RWPE2 (cell line): ENCODE measurements around the gene MCM10.

Experiments
- ATAC-seq: fragments of 200-7000 bp; cut with Tn5 transposase; 3 replicates; pipeline ENCODE4 v1.9.1; 2021; ENCODE audit warnings: low read depth
- DNase-seq: peaks from one replicate; pipeline ENCODE4 v3.0.0-alpha.2; 2020; ENCODE audit warnings: low spot score
- H3K27ac ChIP-seq: fragments of 450-650 bp; 2 replicates; pipeline ENCODE4 v1.5.1; 2017; ENCODE audit warnings: mild to moderate bottlenecking; ENCODE audit not compliant: poor library complexity, severe bottlenecking
- H3K27me3 ChIP-seq: fragments of 250-450 bp; sonication (Bioruptor Pico); 2 replicates; pipeline ENCODE4 v1.5.1; 2021; ENCODE audit warnings: mild to moderate bottlenecking, moderate library complexity; ENCODE audit not compliant: insufficient read depth, poor library complexity, severe bottlenecking
- H3K36me3 ChIP-seq: fragments of 250-450 bp; sonication (Bioruptor Pico); 2 replicates; pipeline ENCODE4 v1.5.1; 2020; ENCODE audit warnings: low read depth, mild to moderate bottlenecking, moderate library complexity
- H3K4me1 ChIP-seq: fragments of 250-450 bp; sonication (Bioruptor Pico); 2 replicates; pipeline ENCODE4 v1.5.1; 2021; ENCODE audit warnings: mild to moderate bottlenecking, moderate library complexity; ENCODE audit not compliant: insufficient read depth, poor library complexity, severe bottlenecking
- H3K4me3 ChIP-seq: fragments of 250-450 bp; sonication (Bioruptor Pico); 2 replicates; pipeline ENCODE4 v1.5.1; 2021; ENCODE audit warnings: mild to moderate bottlenecking, moderate library complexity; ENCODE audit not compliant: severe bottlenecking
- H3K9me3 ChIP-seq: fragments of 250-450 bp; sonication (Bioruptor Pico); 2 replicates; pipeline ENCODE4 v1.5.1; 2021; ENCODE audit warnings: mild to moderate bottlenecking, moderate library complexity; ENCODE audit not compliant: severe bottlenecking
- CTCF ChIP-seq: fragments of 450-650 bp; IDR thresholded peaks from one replicate; pipeline ENCODE4 v1.5.1; 2017; ENCODE audit warnings: mild to moderate bottlenecking, moderate library complexity; ENCODE audit not compliant: poor library complexity, severe bottlenecking

Gene MCM10

GRCh38 chr10:13160934-13161856 lies at the start of gene MCM10:
MCM10 (plus strand) TSS chr10:13161558; CDS start chr10:13164203, 2,645 bp downstream.
- peak; percentile 95 for TF ChIP-seq CTCF
- Histone ChIP-seq H3K27ac (no peak within 1 kb of the TSS), H3K27me3 (no peaks in the 10 kb centered on the region), H3K9me3 (no peaks in the 10 kb centered on the region), H3K4me3 (peak within 1 kb of the TSS; percentile 67), H3K36me3 (peaks cover 20% of the 10 kb centered on the region), H3K4me1 (no peaks in the 10 kb centered on the region)
- DNase-seq, result peak; percentile 99
- ATAC-seq, result peak; percentile 98

GRCh38 chr10:13113544-13113943 lies 47.8 kb upstream of the MCM10 start:
- H3K27ac ChIP-seq, result no peak overlapping the region
- no peaks in the 10 kb centered on the region for H3K4me1 ChIP-seq
- DNase-seq, result no peak
- no peak overlapping the region for H3K4me3 ChIP-seq
- peaks cover 68% of the 10 kb centered on the region for H3K36me3 ChIP-seq
- no peak for ATAC-seq
- TF ChIP-seq CTCF, result no peak
- no peaks in the 10 kb centered on the region for H3K27me3 ChIP-seq
- H3K9me3 ChIP-seq, result no peaks in the 10 kb centered on the region

GRCh38 chr10:13115832-13116803 lies 45.2 kb upstream of the MCM10 start:
- ATAC-seq, result no peak

More at GRCh38 chr10:13115832-13116803, 45.2 kb upstream of the MCM10 start:
- no peak overlapping the region for H3K27ac ChIP-seq
- peaks cover 72% of the 10 kb centered on the region for H3K36me3 ChIP-seq
- DNase-seq, result no peak
- no peaks in the 10 kb centered on the region for H3K9me3 ChIP-seq
- no peak overlapping the region for H3K4me3 ChIP-seq
- no peaks in the 10 kb centered on the region for H3K4me1 ChIP-seq
- no peak for TF ChIP-seq CTCF
- no peaks in the 10 kb centered on the region for H3K27me3 ChIP-seq
